ENCODE measurements around the gene ASIC3. TPM values are rescaled to one million over a fixed set of nuclear protein-coding genes. Genes with fewer than 3 reads are reported as not detected.

The ASIC3 gene
- total and polyA plus RNA-seq, 4 donors, result 0.37 to 3.9 (median 2.4) TPM

GRCh38 chr7:151028948-151029501 is 19.3 kb upstream of the ASIC3 start:
- peak overlapping the region; percentile 54 to 75 for H3K27ac ChIP-seq (ENCODE audit: low read depth in 1 of 2, low read length in 1 of 2)
- 61 to 73% methylated on average over 17 of the region's 17 CpGs for WGBS, 2 donors
- H3K4me3 ChIP-seq, result peak overlapping the region; percentile 69
- no peaks in the 10 kb centered on the region for H3K27me3 ChIP-seq (ENCODE audit: control insufficient read depth in 3 of 3, insufficient read depth in 3 of 3, low read length in 2 of 3)
- TF ChIP-seq CTCF (IDR thresholded peaks at IDR 0.05; ENCODE audit: control extremely low read depth, extremely low read depth), result no peak
- ATAC-seq (ENCODE audit: insufficient read depth, low FRiP score), result no peak
- no peak for DNase-seq
- H3K36me3 ChIP-seq (ENCODE audit: control insufficient read depth in 4 of 4, insufficient read depth in 4 of 4, low read length in 4 of 4), result peaks cover 0 to 8% (median 0%) of the 10 kb centered on the region in 4 donors
- peaks cover 0 to 18% (median 0%) of the 10 kb centered on the region in 5 donors for H3K4me1 ChIP-seq (ENCODE audit: control insufficient read depth in 5 of 5, insufficient read depth in 5 of 5, low read length in 5 of 5)
- no peaks in the 10 kb centered on the region for H3K9me3 ChIP-seq (ENCODE audit: control insufficient read depth in 4 of 4, insufficient read depth in 3 of 4, low read length in 3 of 4)
- H3K9ac ChIP-seq (ENCODE audit: insufficient read depth in 1 of 2, low read length in 2 of 2), result peak overlapping the region in 1 of 2 donors; percentile 61

DNA sequence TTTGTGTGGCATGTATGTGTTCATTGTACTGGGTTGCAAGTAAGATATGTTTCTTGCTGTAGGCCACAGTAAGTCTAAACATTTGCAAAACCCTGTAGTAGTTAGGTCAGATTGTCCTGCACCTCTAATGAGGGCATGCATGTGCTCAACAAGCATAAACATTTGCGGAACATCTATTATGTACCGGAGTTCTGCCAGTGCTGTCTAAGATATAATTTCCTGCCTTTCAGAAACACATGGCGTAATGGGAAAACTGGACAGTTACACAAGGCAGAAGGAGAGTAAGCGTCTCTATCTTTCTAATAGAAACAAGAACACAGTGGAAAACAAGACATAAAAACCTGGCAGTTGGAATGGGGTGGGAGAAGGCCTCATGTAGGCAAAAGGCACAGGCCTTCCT is 17.3 kb upstream of the ASIC3 start:
- Histone ChIP-seq H3K9me3 (ENCODE audit: control insufficient read depth in 4 of 4, insufficient read depth in 3 of 4, low read length in 3 of 4) (no peaks in the 10 kb centered on the region), H3K4me3 (no peak overlapping the region), H3K4me1 (ENCODE audit: control insufficient read depth in 5 of 5, insufficient read depth in 5 of 5, low read length in 5 of 5) (peaks cover 0 to 18% (median 0%) of the 10 kb centered on the region in 5 donors), H3K27me3 (ENCODE audit: control insufficient read depth in 3 of 3, insufficient read depth in 3 of 3, low read length in 2 of 3) (no peaks in the 10 kb centered on the region), H3K36me3 (ENCODE audit: control insufficient read depth in 4 of 4, insufficient read depth in 4 of 4, low read length in 4 of 4) (peaks cover 0 to 23% (median 3%) of the 10 kb centered on the region in 4 donors), H3K9ac (ENCODE audit: insufficient read depth in 1 of 2, low read length in 2 of 2) (no peak overlapping the region), H3K27ac (ENCODE audit: low read depth in 1 of 2, low read length in 1 of 2) (no peak overlapping the region)
- ATAC-seq (ENCODE audit: insufficient read depth, low FRiP score) (no peak), DNase-seq (no peak)
- 63 to 74% methylated on average over 4 of the region's 4 CpGs for WGBS, 2 donors
- no peak for TF ChIP-seq CTCF (IDR thresholded peaks at IDR 0.05; ENCODE audit: control extremely low read depth, extremely low read depth)

GRCh38 chr7:151032936-151033863 is 15.1 kb upstream of the ASIC3 start:
- no peak overlapping the region for H3K27ac ChIP-seq (ENCODE audit: low read depth in 1 of 2, low read length in 1 of 2)
- TF ChIP-seq CTCF (IDR thresholded peaks at IDR 0.05; ENCODE audit: control extremely low read depth, extremely low read depth), result no peak
- no peak overlapping the region for H3K4me3 ChIP-seq
- H3K9me3 ChIP-seq (ENCODE audit: control insufficient read depth in 4 of 4, insufficient read depth in 3 of 4, low read length in 3 of 4), result no peaks in the 10 kb centered on the region
- WGBS, 2 donors, result 89 to 91% methylated on average over 16 to 17 of the region's 17 CpGs
- DNase-seq, result no peak
- no peak for ATAC-seq (ENCODE audit: insufficient read depth, low FRiP score)
- H3K9ac ChIP-seq (ENCODE audit: insufficient read depth in 1 of 2, low read length in 2 of 2), result no peak overlapping the region
- H3K4me1 ChIP-seq (ENCODE audit: control insufficient read depth in 5 of 5, insufficient read depth in 5 of 5, low read length in 5 of 5), result peaks cover 0 to 9% (median 0%) of the 10 kb centered on the region in 5 donors
- peaks cover 0 to 33% (median 3%) of the 10 kb centered on the region in 4 donors for H3K36me3 ChIP-seq (ENCODE audit: control insufficient read depth in 4 of 4, insufficient read depth in 4 of 4, low read length in 4 of 4)
- no peaks in the 10 kb centered on the region for H3K27me3 ChIP-seq (ENCODE audit: control insufficient read depth in 3 of 3, insufficient read depth in 3 of 3, low read length in 2 of 3)

Measured in lung (tissue), 12 donors.